GM21529 (cell line): Measurements from ENCODE around the gene SLC37A4.
"Not testable (repeated sequence)": the region's sequence is repeated elsewhere in the genome, so short reads cannot be mapped to it uniquely, and the experiment has no call there.

Experiments
- ATAC-seq: cut with Tn5 transposase; IDR thresholded peaks from one replicate; pipeline ENCODE4 v1.9.1; 2021; ENCODE audit not compliant: unreplicated experiment

The SLC37A4 gene

GRCh38 chr11:119018074-119018938, 12.4 kb downstream of the SLC37A4 start, which contains the start of the genes RPS25 and TRAPPC4:
TSS of gene RPS25 (minus strand) at chr11:119018343. CDS start at chr11:119018284, 59 bp downstream.
TSS of gene TRAPPC4 (plus strand) at chr11:119018766. CDS start at chr11:119018796, 30 bp downstream.
- peak; percentile 83 for ATAC-seq

GRCh38 chr11:119017377-119017776, 13.3 kb downstream of the SLC37A4 start:
- ATAC-seq, result not testable (repeated sequence)

GRCh38 chr11:119016216-119017009, 14.3 kb downstream of the SLC37A4 start:
- ATAC-seq, result no peak

- ATAC-seq, result no peak
These were observed 15.5 kb downstream of the SLC37A4 start for GRCh38 chr11:119015054-119015611.

- no peak for ATAC-seq
These were observed 16.3 kb downstream of the SLC37A4 start for GRCh38 chr11:119014209-119014924.

- ATAC-seq, result no peak
These were observed 18.0 kb downstream of the SLC37A4 start for GRCh38 chr11:119012629-119013170.

- no peak for ATAC-seq
These were observed 19.1 kb downstream of the SLC37A4 start for GRCh38 chr11:119011476-119012053.

GRCh38 chr11:119006656-119007055, 24.0 kb downstream of the SLC37A4 start:
- ATAC-seq, result no peak

- ATAC-seq, result no peak
These were observed 29.8 kb downstream of the SLC37A4 start for GRCh38 chr11:119000906-119001305.

- no peak for ATAC-seq
These were observed 31.9 kb downstream of the SLC37A4 start for GRCh38 chr11:118998822-118999221.

GRCh38 chr11:118998388-118998717, 32.3 kb downstream of the SLC37A4 start:
- peak; percentile 10 for ATAC-seq

- ATAC-seq, result peak; percentile 92
These were observed 32.9 kb downstream of the SLC37A4 start, which contains the start of gene CENATAC for GRCh38 chr11:118997627-118998387. TSS of gene CENATAC (plus strand) at chr11:118998138. CDS start at chr11:118998198, 60 bp downstream.

GRCh38 chr11:118996926-118997626, 33.6 kb downstream of the SLC37A4 start:
- ATAC-seq, result peak; percentile 9

GRCh38 chr11:118991486-118992038, 39.1 kb downstream of the SLC37A4 start:
- ATAC-seq, result not testable (repeated sequence)

GRCh38 chr11:118988280-118988679, 42.4 kb downstream of the SLC37A4 start:
- no peak for ATAC-seq

- ATAC-seq, result no peak
These were observed 45.9 kb downstream of the SLC37A4 start for GRCh38 chr11:118984825-118985224.

- not testable (repeated sequence) for ATAC-seq
These were observed 46.3 kb downstream of the SLC37A4 start for GRCh38 chr11:118984337-118984736.

GRCh38 chr11:118980191-118980881, 50.3 kb downstream of the SLC37A4 start:
- no peak for ATAC-seq
